SK-N-SH treated with all-trans-retinoic acid at 6 μM for 48 hours (cell line): ENCODE data around the gene DAAM2.

Source experiments
- ATAC-seq: fragments of 200-7000 bp; cut with Tn5 transposase; 3 replicates; pipeline ENCODE4 v1.9.1; 2020; ENCODE audit warnings: mild to moderate bottlenecking, moderate library complexity
- BACH2 ChIP-seq: fragments of 250-450 bp; sonication (Bioruptor Pico); IDR thresholded peaks from 2 replicates; pipeline ENCODE4 v1.9.0; 2021; ENCODE audit warnings: mild to moderate bottlenecking, borderline replicate concordance
- CSDC2 ChIP-seq: fragments of 250-450 bp; sonication (Bioruptor Pico); IDR thresholded peaks from 2 replicates; pipeline ENCODE4 v1.5.0; 2020; ENCODE audit warnings: mild to moderate bottlenecking, moderate library complexity
- CSRNP3 ChIP-seq: fragments of 250-450 bp; sonication (Bioruptor Pico); IDR thresholded peaks from 2 replicates; pipeline ENCODE4 v1.5.1; 2021; ENCODE audit warnings: mild to moderate bottlenecking, moderate library complexity
- ESRRG ChIP-seq: fragments of 250-450 bp; sonication (Bioruptor Pico); IDR thresholded peaks from 2 replicates; pipeline ENCODE4 v1.6.1; 2021; ENCODE audit warnings: mild to moderate bottlenecking
- GLIS3 ChIP-seq: fragments of 250-450 bp; sonication (Bioruptor Pico); IDR thresholded peaks from 2 replicates; pipeline ENCODE4 v1.5.0; 2020; ENCODE audit warnings: mild to moderate bottlenecking, moderate library complexity
- ISL1 ChIP-seq: fragments of 250-450 bp; sonication (Bioruptor Pico); IDR thresholded peaks from 2 replicates; pipeline ENCODE4 v2.1.2; 2022; ENCODE audit warnings: mild to moderate bottlenecking, moderate library complexity
- OSR1 ChIP-seq: fragments of 250-450 bp; sonication (Bioruptor Pico); IDR thresholded peaks from 2 replicates; pipeline ENCODE4 v1.8.0; 2022; ENCODE audit warnings: moderate library complexity, mild to moderate bottlenecking, inconsistent platforms
- POU6F1 ChIP-seq: fragments of 250-450 bp; sonication (Bioruptor Pico); IDR thresholded peaks from 2 replicates; pipeline ENCODE4 v1.8.0; 2021; ENCODE audit warnings: low read depth, mild to moderate bottlenecking, moderate library complexity, borderline replicate concordance
- PPARA ChIP-seq: fragments of 250-450 bp; sonication (Bioruptor Pico); IDR thresholded peaks from 2 replicates; pipeline ENCODE4 v1.5.0; 2020; ENCODE audit warnings: mild to moderate bottlenecking, borderline replicate concordance
- RARB ChIP-seq: fragments of 250-450 bp; sonication (Bioruptor Pico); IDR thresholded peaks from 2 replicates; pipeline ENCODE4 v1.8.0; 2021; ENCODE audit warnings: mild to moderate bottlenecking, moderate library complexity
- SNAI2 ChIP-seq: fragments of 250-450 bp; sonication (Bioruptor Pico); IDR thresholded peaks from 2 replicates; pipeline ENCODE4 v1.5.0; 2020; ENCODE audit warnings: mild to moderate bottlenecking, moderate library complexity
- TCF4 ChIP-seq: fragments of 250-450 bp; sonication (Bioruptor Pico); IDR thresholded peaks from 2 replicates; pipeline ENCODE4 v1.8.0; 2021; ENCODE audit warnings: mild to moderate bottlenecking, moderate library complexity, borderline replicate concordance
- TOX ChIP-seq: fragments of 250-450 bp; sonication (Bioruptor Pico); IDR thresholded peaks from 2 replicates; pipeline ENCODE4 v1.8.0; 2021; ENCODE audit warnings: mild to moderate bottlenecking, moderate library complexity, borderline replicate concordance
- TSHZ2 ChIP-seq: fragments of 250-450 bp; sonication (Bioruptor Pico); IDR thresholded peaks from 2 replicates; pipeline ENCODE4 v1.5.0; 2020; ENCODE audit warnings: mild to moderate bottlenecking, moderate library complexity
- ZC3H10 ChIP-seq: fragments of 250-450 bp; sonication (Bioruptor Pico); IDR thresholded peaks from 2 replicates; pipeline ENCODE4 v1.5.1; 2021; ENCODE audit warnings: mild to moderate bottlenecking, moderate library complexity
- ZFP3 ChIP-seq: fragments of 250-450 bp; sonication (Bioruptor Pico); IDR thresholded peaks from 2 replicates; pipeline ENCODE4 v1.5.0; 2020; ENCODE audit warnings: mild to moderate bottlenecking, moderate library complexity
- ZFP30 ChIP-seq: fragments of 450-650 bp; formaldehyde crosslinking; IDR thresholded peaks from 2 replicates; pipeline ENCODE4 v1.5.0; 2022; ENCODE audit warnings: mild to moderate bottlenecking, moderate library complexity
- ZNF565 ChIP-seq: fragments of 450-650 bp; formaldehyde crosslinking; conservative IDR thresholded peaks from 2 replicates; pipeline ENCODE4 v1.5.0; 2020; ENCODE audit warnings: low read depth, mild to moderate bottlenecking, moderate library complexity
- ZNF70 ChIP-seq: fragments of 450-650 bp; formaldehyde crosslinking; IDR thresholded peaks from 2 replicates; pipeline ENCODE4 v1.5.0; 2020; ENCODE audit warnings: mild to moderate bottlenecking, moderate library complexity
- ZNF8 ChIP-seq: fragments of 450-650 bp; formaldehyde crosslinking; IDR thresholded peaks from 2 replicates; pipeline ENCODE4 v1.5.0; 2020; ENCODE audit warnings: mild to moderate bottlenecking, moderate library complexity
- TF ChIP-seq, protein P1 (sequence below): fragments of 250-450 bp; sonication (Bioruptor Pico); IDR thresholded peaks from 2 replicates; pipeline ENCODE4 v1.8.0; 2020; ENCODE audit warnings: mild to moderate bottlenecking, moderate library complexity, borderline replicate concordance
- TF ChIP-seq, protein P2 (sequence below): fragments of 250-450 bp; sonication (Bioruptor Pico); IDR thresholded peaks from 2 replicates; pipeline ENCODE4 v1.5.1; 2020; ENCODE audit warnings: low read depth, mild to moderate bottlenecking, moderate library complexity

Gene DAAM2

GRCh38 chr6:39803872-39804271 lies 11.7 kb downstream of the DAAM2 start:
- ATAC-seq = no peak
- TF ChIP-seq BACH2 (CRISPR knock-in tag) (no peak), RARB (CRISPR knock-in tag) (no peak), ISL1 (CRISPR knock-in tag) (no peak), ZNF565 (no peak), ZFP30 (CRISPR knock-in tag) (no peak), TCF4 (CRISPR knock-in tag) (no peak), PPARA (CRISPR knock-in tag) (no peak), TOX (no peak), CSDC2 (no peak), TSHZ2 (CRISPR knock-in tag) (no peak), CSRNP3 (CRISPR knock-in tag) (no peak), SNAI2 (no peak), ZNF8 (CRISPR knock-in tag) (no peak), ESRRG (CRISPR knock-in tag) (no peak), ZNF70 (CRISPR knock-in tag) (no peak), OSR1 (CRISPR knock-in tag) (no peak), ZFP3 (CRISPR knock-in tag) (no peak)
- TF ChIP-seq, protein P1, sequence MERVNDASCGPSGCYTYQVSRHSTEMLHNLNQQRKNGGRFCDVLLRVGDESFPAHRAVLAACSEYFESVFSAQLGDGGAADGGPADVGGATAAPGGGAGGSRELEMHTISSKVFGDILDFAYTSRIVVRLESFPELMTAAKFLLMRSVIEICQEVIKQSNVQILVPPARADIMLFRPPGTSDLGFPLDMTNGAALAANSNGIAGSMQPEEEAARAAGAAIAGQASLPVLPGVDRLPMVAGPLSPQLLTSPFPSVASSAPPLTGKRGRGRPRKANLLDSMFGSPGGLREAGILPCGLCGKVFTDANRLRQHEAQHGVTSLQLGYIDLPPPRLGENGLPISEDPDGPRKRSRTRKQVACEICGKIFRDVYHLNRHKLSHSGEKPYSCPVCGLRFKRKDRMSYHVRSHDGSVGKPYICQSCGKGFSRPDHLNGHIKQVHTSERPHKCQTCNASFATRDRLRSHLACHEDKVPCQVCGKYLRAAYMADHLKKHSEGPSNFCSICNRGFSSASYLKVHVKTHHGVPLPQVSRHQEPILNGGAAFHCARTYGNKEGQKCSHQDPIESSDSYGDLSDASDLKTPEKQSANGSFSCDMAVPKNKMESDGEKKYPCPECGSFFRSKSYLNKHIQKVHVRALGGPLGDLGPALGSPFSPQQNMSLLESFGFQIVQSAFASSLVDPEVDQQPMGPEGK (CRISPR knock-in tag) = no peak
- TF ChIP-seq, protein P2, sequence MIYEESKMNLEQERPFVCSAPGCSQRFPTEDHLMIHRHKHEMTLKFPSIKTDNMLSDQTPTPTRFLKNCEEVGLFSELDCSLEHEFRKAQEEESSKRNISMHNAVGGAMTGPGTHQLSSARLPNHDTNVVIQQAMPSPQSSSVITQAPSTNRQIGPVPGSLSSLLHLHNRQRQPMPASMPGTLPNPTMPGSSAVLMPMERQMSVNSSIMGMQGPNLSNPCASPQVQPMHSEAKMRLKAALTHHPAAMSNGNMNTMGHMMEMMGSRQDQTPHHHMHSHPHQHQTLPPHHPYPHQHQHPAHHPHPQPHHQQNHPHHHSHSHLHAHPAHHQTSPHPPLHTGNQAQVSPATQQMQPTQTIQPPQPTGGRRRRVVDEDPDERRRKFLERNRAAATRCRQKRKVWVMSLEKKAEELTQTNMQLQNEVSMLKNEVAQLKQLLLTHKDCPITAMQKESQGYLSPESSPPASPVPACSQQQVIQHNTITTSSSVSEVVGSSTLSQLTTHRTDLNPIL (CRISPR knock-in tag) = no peak

- ATAC-seq = no peak
- TF ChIP-seq PPARA (CRISPR knock-in tag) = no peak
- TF ChIP-seq RARB (CRISPR knock-in tag) = no peak
- TF ChIP-seq ZNF8 (CRISPR knock-in tag) = no peak
- no peak for TF ChIP-seq ZFP3 (CRISPR knock-in tag)
Measured at GRCh38 chr6:39804466-39805065, 12.4 kb downstream of the DAAM2 start.

- ATAC-seq = no peak
- TF ChIP-seq ISL1 (CRISPR knock-in tag) = peak; percentile 56
- no peak for TF ChIP-seq POU6F1 (CRISPR knock-in tag)
- TF ChIP-seq ZFP30 (CRISPR knock-in tag) = no peak
Measured at GRCh38 chr6:39806278-39806677, 14.1 kb downstream of the DAAM2 start.

- ATAC-seq = no peak
- TF ChIP-seq GLIS3 (CRISPR knock-in tag) (no peak), CSRNP3 (CRISPR knock-in tag) (no peak), ZFP3 (CRISPR knock-in tag) (no peak), TCF4 (CRISPR knock-in tag) (no peak), TSHZ2 (CRISPR knock-in tag) (no peak), OSR1 (CRISPR knock-in tag) (no peak), ZC3H10 (no peak), ZNF565 (no peak), ZFP30 (CRISPR knock-in tag) (no peak)
Measured at GRCh38 chr6:39808346-39808745, 16.2 kb downstream of the DAAM2 start.
